Sigmoid colon (tissue), 4 donors: ENCODE results near the gene DYNLL2.

Experiments used
- EP300 ChIP-seq, 4 donors: sonication (generic); formaldehyde crosslinking; IDR thresholded peaks; one replicate each; pipeline ENCODE4 v1.6.1; 2017; ENCODE audit warnings: antibody characterized with exemption in 4 of 4
- POLR2A ChIP-seq, 2 donors: fragments of 450-650 bp; IDR thresholded peaks; one replicate each; pipeline ENCODE4 v1.6.1; 2016; ENCODE audit warnings: antibody characterized with exemption in 2 of 2, mild to moderate bottlenecking in 2 of 2, moderate library complexity in 2 of 2
- POLR2AphosphoS5 ChIP-seq, 4 donors: sonication (generic); formaldehyde crosslinking; IDR thresholded peaks; one replicate each; pipeline ENCODE4 v1.6.1; 2017; ENCODE audit warnings: antibody characterized with exemption in 4 of 4
- TF ChIP-seq, protein P1 (sequence below), 4 experiments: fragments of 450-650 bp in 3 of 4; fragments of 200-600 bp in 1 of 4; IDR thresholded peaks; one replicate each; pipeline ENCODE4 v1.5.1; 2016 to 2019; ENCODE audit warnings: antibody characterized with exemption in 4 of 4, mild to moderate bottlenecking in 3 of 4, moderate library complexity in 2 of 4

DNA sequence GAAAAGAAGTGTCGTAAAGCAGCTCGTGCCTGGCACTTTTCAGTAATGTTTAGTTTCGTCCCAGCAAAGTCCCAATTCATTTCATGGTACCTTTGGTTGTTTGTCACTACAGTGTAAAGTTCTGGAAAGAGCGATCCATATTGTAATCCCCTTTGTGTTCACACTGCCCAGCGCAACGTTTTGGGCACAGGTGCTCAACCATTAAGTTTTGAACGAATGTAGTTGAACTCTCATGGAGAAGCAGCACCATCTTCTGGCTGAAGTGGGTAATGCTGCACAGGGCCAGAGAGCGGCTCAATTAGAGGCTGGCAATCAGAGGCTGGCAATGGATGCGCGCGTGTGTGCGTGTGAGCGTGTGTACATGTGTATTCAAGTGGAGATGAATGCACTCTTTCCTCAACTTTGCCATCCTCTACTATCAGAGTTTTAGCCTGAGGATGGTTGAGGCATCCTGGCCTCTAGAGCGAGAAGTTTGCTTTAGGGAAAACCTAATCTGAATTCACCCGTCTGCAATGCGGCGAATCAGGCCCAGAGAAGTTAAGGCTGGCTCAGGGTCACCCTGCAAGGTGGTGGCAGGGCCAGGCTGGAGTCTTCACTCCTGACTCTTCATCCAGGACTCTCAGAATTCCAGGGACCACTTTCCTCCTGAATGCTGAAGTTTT, 29.9 kb downstream of the DYNLL2 start:
- no peak for TF ChIP-seq POLR2A (IDR thresholded peaks at IDR 0.05)
- TF ChIP-seq, protein P1, sequence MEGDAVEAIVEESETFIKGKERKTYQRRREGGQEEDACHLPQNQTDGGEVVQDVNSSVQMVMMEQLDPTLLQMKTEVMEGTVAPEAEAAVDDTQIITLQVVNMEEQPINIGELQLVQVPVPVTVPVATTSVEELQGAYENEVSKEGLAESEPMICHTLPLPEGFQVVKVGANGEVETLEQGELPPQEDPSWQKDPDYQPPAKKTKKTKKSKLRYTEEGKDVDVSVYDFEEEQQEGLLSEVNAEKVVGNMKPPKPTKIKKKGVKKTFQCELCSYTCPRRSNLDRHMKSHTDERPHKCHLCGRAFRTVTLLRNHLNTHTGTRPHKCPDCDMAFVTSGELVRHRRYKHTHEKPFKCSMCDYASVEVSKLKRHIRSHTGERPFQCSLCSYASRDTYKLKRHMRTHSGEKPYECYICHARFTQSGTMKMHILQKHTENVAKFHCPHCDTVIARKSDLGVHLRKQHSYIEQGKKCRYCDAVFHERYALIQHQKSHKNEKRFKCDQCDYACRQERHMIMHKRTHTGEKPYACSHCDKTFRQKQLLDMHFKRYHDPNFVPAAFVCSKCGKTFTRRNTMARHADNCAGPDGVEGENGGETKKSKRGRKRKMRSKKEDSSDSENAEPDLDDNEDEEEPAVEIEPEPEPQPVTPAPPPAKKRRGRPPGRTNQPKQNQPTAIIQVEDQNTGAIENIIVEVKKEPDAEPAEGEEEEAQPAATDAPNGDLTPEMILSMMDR (IDR thresholded peaks at IDR 0.05): peak; percentile 93 to 96 (median 94)
- no peak for TF ChIP-seq EP300 (IDR thresholded peaks at IDR 0.05)
- TF ChIP-seq POLR2AphosphoS5 (IDR thresholded peaks at IDR 0.05): peak in 1 of 4 donors; percentile 11
